Endothelial cell of umbilical vein (primary cell): ENCODE data around the gene ADAM20. TPM values are rescaled to one million over a fixed set of nuclear protein-coding genes. Genes with fewer than 3 reads are reported as not detected.

Experiments used
- BruUV-seq: library from RNA; stranded (reverse); fragments of 400-500 nt; replicated peaks from 2 replicates; lab custom pipeline; 2021; lab: Mats Ljungman, UMichigan
- CTCF ChIA-PET: fragments of 300-600, 350-600 bp; sonication (Branson Sonifier 250); formaldehyde crosslinking; loops from one replicate; lab custom pipeline; 2021; ENCODE audit warnings: antibody characterized with exemption, inconsistent platforms; lab: Charles Lee
- POLR2A ChIA-PET: fragments of 300-600, 350-600 bp; sonication (Branson Sonifier 250); formaldehyde crosslinking; loops from one replicate; lab custom pipeline; 2021; ENCODE audit warnings: antibody characterized with exemption, inconsistent platforms; lab: Charles Lee
- DNase-seq: peaks from one replicate; pipeline ENCODE4 v3.0.0-alpha.2; 2011; ENCODE audit warnings: low read depth, low spot score
- FAIRE-seq: peaks from 2 replicates; lab custom pipeline; 2011; peaks lifted over from hg19 to GRCh38; lab: Jason Lieb, UNC
- H2AFZ ChIP-seq: 2 replicates; pipeline ENCODE4 v1.6.0; 2012; ENCODE audit warnings: low read depth, low read length, control low read depth, inconsistent platforms
- H3K27ac ChIP-seq: 2 replicates; pipeline ENCODE4 v1.5.1; 2011; ENCODE audit warnings: low read depth, mild to moderate bottlenecking, control low read depth, low read length, moderate library complexity; ENCODE audit not compliant: insufficient read depth
- H3K27me3 ChIP-seq, 2 experiments: 2 replicates each; pipeline versions ENCODE4 v1.6.0 to v1.6.1; 2011; ENCODE audit warnings: low read length in 2 of 2, mixed read lengths in 1 of 2; ENCODE audit not compliant: control insufficient read depth in 2 of 2, insufficient read depth in 2 of 2
- H3K36me3 ChIP-seq, 2 experiments: 2 replicates in 1 of 2; 3 replicates in 1 of 2; pipeline ENCODE4 v1.5.1; 2011; ENCODE audit warnings: low read length in 2 of 2, mild to moderate bottlenecking in 1 of 2, moderate library complexity in 1 of 2; ENCODE audit not compliant: control insufficient read depth in 2 of 2, insufficient read depth in 2 of 2; ENCODE audit errors: extremely low read depth in 1 of 2
- H3K4me1 ChIP-seq: 3 replicates; pipeline ENCODE4 v1.5.1; 2011; ENCODE audit warnings: mild to moderate bottlenecking, low read length; ENCODE audit not compliant: control insufficient read depth, insufficient read depth; ENCODE audit errors: extremely low read depth
- H3K4me2 ChIP-seq: 2 replicates; pipeline ENCODE4 v1.6.1; 2011; ENCODE audit warnings: low read length, control low read depth, mixed read lengths; ENCODE audit not compliant: insufficient read depth
- H3K4me3 ChIP-seq, 3 experiments: fragments of 200-600 bp in 1 of 3; sonication (generic), shearing (Covaris generic) in 1 of 3; replicated peaks in 1 of 3; 2 replicates each; pipeline ENCODE4 v1.5.1; 2011 to 2016; ENCODE audit warnings: control low read depth in 3 of 3, low read length in 3 of 3, mild to moderate bottlenecking in 2 of 3, inconsistent platforms in 1 of 3, low read depth in 1 of 3, moderate library complexity in 1 of 3; ENCODE audit not compliant: insufficient read depth in 1 of 3
- H3K79me2 ChIP-seq: 2 replicates; pipeline ENCODE4 v1.6.0; 2012; ENCODE audit warnings: low read length, inconsistent platforms; ENCODE audit not compliant: control insufficient read depth, insufficient read depth
- H3K9ac ChIP-seq: replicated peaks from 2 replicates; pipeline ENCODE3; 2011; ENCODE audit warnings: low read length, control low read depth; ENCODE audit not compliant: insufficient read depth; ENCODE audit errors: extremely low read depth
- H3K9me1 ChIP-seq: replicated peaks from 3 replicates; pipeline ENCODE4 v1.6.0; 2011; ENCODE audit warnings: mild to moderate bottlenecking, low read length; ENCODE audit not compliant: control insufficient read depth, insufficient read depth; ENCODE audit errors: extremely low read depth
- H3K9me3 ChIP-seq: replicated peaks from 2 replicates; pipeline ENCODE4 v1.5.1; 2012; ENCODE audit warnings: low read length, inconsistent platforms; ENCODE audit not compliant: control insufficient read depth, insufficient read depth
- H4K20me1 ChIP-seq: replicated peaks from 2 replicates; pipeline ENCODE3; 2011; ENCODE audit warnings: mild to moderate bottlenecking, low read length; ENCODE audit not compliant: control insufficient read depth, insufficient read depth; ENCODE audit errors: extremely low read depth
- CTCF ChIP-seq, 2 donors: IDR thresholded peaks; 1 replicate in 1 of 2; 2 replicates in 1 of 2; pipeline ENCODE4 v1.5.1; 2011; ENCODE audit warnings: low read length in 2 of 2, mild to moderate bottlenecking in 2 of 2, moderate library complexity in 2 of 2, control low read depth in 1 of 2, inconsistent platforms in 1 of 2, low read depth in 1 of 2; ENCODE audit not compliant: insufficient read depth in 1 of 2; ENCODE audit errors: extremely low read depth in 1 of 2
- EZH2 ChIP-seq: IDR thresholded peaks from 2 replicates; pipeline ENCODE4 v1.6.1; 2012; ENCODE audit warnings: borderline replicate concordance, low read depth, mild to moderate bottlenecking, moderate library complexity, low read length, inconsistent platforms; ENCODE audit not compliant: severe bottlenecking
- FOS ChIP-seq: IDR thresholded peaks from 2 replicates; pipeline ENCODE4 v1.6.1; 2011; ENCODE audit warnings: mild to moderate bottlenecking, low read length, moderate library complexity, borderline replicate concordance; ENCODE audit not compliant: insufficient read depth
- GATA2 ChIP-seq: IDR thresholded peaks from 2 replicates; pipeline ENCODE4 v1.7.0; 2011; ENCODE audit warnings: low read depth, mild to moderate bottlenecking, moderate library complexity, mixed read lengths, low read length; ENCODE audit not compliant: insufficient read length, insufficient read depth
- JUN ChIP-seq: IDR thresholded peaks from 2 replicates; pipeline ENCODE4 v1.6.1; 2011; ENCODE audit warnings: borderline replicate concordance, low read depth; ENCODE audit not compliant: insufficient read length, insufficient read depth
- MAX ChIP-seq: IDR thresholded peaks from 2 replicates; pipeline ENCODE4 v1.6.1; 2011; ENCODE audit not compliant: insufficient read depth, insufficient read length
- MYC ChIP-seq: IDR thresholded peaks from one replicate; pipeline ENCODE4 v1.6.1; 2011; ENCODE audit warnings: mild to moderate bottlenecking, low read depth, low read length
- POLR2A ChIP-seq: IDR thresholded peaks from 2 replicates; pipeline ENCODE4 v1.6.1; 2012; ENCODE audit warnings: low read depth, mild to moderate bottlenecking, control low read depth, low read length
- POLR2AphosphoS5 ChIP-seq: IDR thresholded peaks from 2 replicates; pipeline ENCODE4 v1.6.1; 2012; ENCODE audit warnings: low read depth, mild to moderate bottlenecking, control low read depth, low read length, moderate library complexity; ENCODE audit not compliant: insufficient read depth
- dilution Hi-C: fragments of 300-500 bp; cut with MboI; formaldehyde crosslinking; loops from one replicate; pipeline ENCODE4 v1.15.0; 2019; ENCODE audit warnings: low sequenced_read_pairs; ENCODE audit not compliant: extremely low pct_ligation_motif_present
- intact Hi-C: fragments of 100-400 bp; cut with micrococcal nuclease; formaldehyde crosslinking; loops from one replicate; pipeline ENCODE4 v1.10.0; 2022
- polyA plus RNA-seq, 4 experiments: library from polyadenylated mRNA; depleted of rRNA in 3 of 4; stranded (reverse) in 3 of 4; unstranded in 1 of 4; fragments of >200 nt; gene quantifications; 2 replicates each; pipeline versions ENCODE4 v1.2.1 to v1.2.3, GENCODE V29; 2011 to 2012; ENCODE audit warnings: missing spikeins in 1 of 4
- total RNA-seq: library from RNA; stranded (reverse); gene quantifications from 2 replicates; pipeline ENCODE4 v1.2.3, GENCODE V29; 2021

ADAM20 gene
- total and polyA plus RNA-seq, 2 donors (not counting 3 experiments of a cell fraction or from before 2014, with no cell fraction given) = 0.06 to 0.66 TPM

- Histone ChIP-seq H3K9ac (no peak overlapping the region), H3K4me3 (no peak overlapping the region), H4K20me1 (no peaks in the 10 kb centered on the region), H3K36me3 (no peaks in the 10 kb centered on the region), H3K9me1 (no peaks in the 10 kb centered on the region), H3K27me3 (no peaks in the 10 kb centered on the region), H2AFZ (no peak overlapping the region), H3K4me1 (no peaks in the 10 kb centered on the region), H3K4me2 (no peak overlapping the region), H3K27ac (no peak overlapping the region), H3K9me3 (no peaks in the 10 kb centered on the region), H3K79me2 (no peaks in the 10 kb centered on the region)
- CTCF ChIA-PET = no interaction called here
- intact Hi-C loops = no loop called here
- POLR2A ChIA-PET = no interaction called here
- TF ChIP-seq CTCF (IDR thresholded peaks at IDR 0.05; ENCODE audit: extremely low read depth in 1 of 2, insufficient read depth in 1 of 2, low read depth in 1 of 2, low read length in 2 of 2) (no peak), MYC (no peak), GATA2 (no peak)
- no TSS peak for BruUV-seq
- FAIRE-seq (no peak), DNase-seq (no peak)
- dilution Hi-C loops = no loop called here
Measured at GRCh38 chr14:70498191-70498590, 36.6 kb downstream of the ADAM20 start.

GRCh38 chr14:70489579-70490200 lies 45.1 kb downstream of the ADAM20 start:
- Histone ChIP-seq H2AFZ (no peak overlapping the region), H3K36me3 (no peaks in the 10 kb centered on the region), H4K20me1 (no peaks in the 10 kb centered on the region), H3K4me1 (no peaks in the 10 kb centered on the region), H3K27ac (no peak overlapping the region), H3K9me1 (no peaks in the 10 kb centered on the region), H3K9me3 (no peaks in the 10 kb centered on the region), H3K9ac (no peak overlapping the region), H3K27me3 (no peaks in the 10 kb centered on the region), H3K4me2 (no peak overlapping the region), H3K79me2 (no peaks in the 10 kb centered on the region), H3K4me3 (no peak overlapping the region)
- DNase-seq (no peak), FAIRE-seq (no peak)
- no peak for TF ChIP-seq CTCF (IDR thresholded peaks at IDR 0.05; ENCODE audit: extremely low read depth in 1 of 2, insufficient read depth in 1 of 2, low read depth in 1 of 2, low read length in 2 of 2)
- TF ChIP-seq FOS = no peak
- no peak for TF ChIP-seq EZH2
- no peak for TF ChIP-seq POLR2A
- TF ChIP-seq POLR2AphosphoS5 = no peak
- no peak for TF ChIP-seq MAX
- TF ChIP-seq JUN = no peak
- no peak for TF ChIP-seq MYC
- no peak for TF ChIP-seq GATA2
- intact Hi-C loops (no loop called here), dilution Hi-C loops (no loop called here)
- ChIA-PET POLR2A (no interaction called here), CTCF (no interaction called here)
- BruUV-seq = no TSS peak
